Fibroblast of lung (primary cell): ENCODE results near the gene BRD3. TPM values are rescaled to one million over a fixed set of nuclear protein-coding genes. Genes with fewer than 3 reads are reported as not detected.

Source experiments
- DNase-seq, 2 donors: peaks; one replicate each; pipeline versions ENCODE4 v3.0.0 to v3.0.0-alpha.2; 2010; ENCODE audit warnings: low read depth in 2 of 2
- H2AFZ ChIP-seq: 2 replicates; pipeline ENCODE4 v1.5.1; 2012; ENCODE audit warnings: low read length, control low read depth, inconsistent platforms
- H3K27ac ChIP-seq: 2 replicates; pipeline ENCODE4 v1.5.1; 2011; ENCODE audit warnings: low read length, control low read depth; ENCODE audit not compliant: insufficient read depth
- H3K27me3 ChIP-seq: 2 replicates; pipeline ENCODE4 v1.5.1; 2011; ENCODE audit warnings: mild to moderate bottlenecking, low read length; ENCODE audit not compliant: control insufficient read depth, insufficient read depth
- H3K36me3 ChIP-seq: 2 replicates; pipeline ENCODE4 v1.5.1; 2011; ENCODE audit warnings: low read length; ENCODE audit not compliant: control insufficient read depth, insufficient read depth
- H3K4me1 ChIP-seq: 2 replicates; pipeline ENCODE4 v1.5.1; 2011; ENCODE audit warnings: low read length; ENCODE audit not compliant: control insufficient read depth, insufficient read depth; ENCODE audit errors: extremely low read depth
- H3K4me2 ChIP-seq: 2 replicates; pipeline ENCODE4 v1.5.1; 2011; ENCODE audit warnings: low read length, control low read depth; ENCODE audit not compliant: insufficient read depth; ENCODE audit errors: extremely low read depth
- H3K4me3 ChIP-seq, 4 experiments: fragments of 200-600 bp in 1 of 4; sonication (generic) in 1 of 4; replicated peaks in 1 of 4; 2 replicates each; pipeline ENCODE4 v1.5.1; 2011 to 2016; ENCODE audit warnings: low read length in 4 of 4, low read depth in 3 of 4, mild to moderate bottlenecking in 3 of 4, control low read depth in 2 of 4, inconsistent platforms in 1 of 4, mixed read lengths in 1 of 4; ENCODE audit not compliant: insufficient read depth in 1 of 4; ENCODE audit errors: control extremely low read depth in 1 of 4
- H3K79me2 ChIP-seq: 2 replicates; pipeline ENCODE4 v1.5.1; 2012; ENCODE audit warnings: mild to moderate bottlenecking, low read length, inconsistent platforms; ENCODE audit not compliant: control insufficient read depth, insufficient read depth
- H3K9ac ChIP-seq: 2 replicates; pipeline ENCODE4 v1.5.1; 2011; ENCODE audit warnings: mild to moderate bottlenecking, low read length, control low read depth; ENCODE audit not compliant: insufficient read depth
- H3K9me3 ChIP-seq: 2 replicates; pipeline ENCODE4 v1.5.1; 2012; ENCODE audit warnings: low read depth, low read length; ENCODE audit not compliant: control insufficient read depth, insufficient read depth
- H4K20me1 ChIP-seq: 2 replicates; pipeline ENCODE4 v1.5.1; 2011; ENCODE audit warnings: low read length; ENCODE audit not compliant: control insufficient read depth, insufficient read depth; ENCODE audit errors: extremely low read depth
- CTCF ChIP-seq, 2 donors: IDR thresholded peaks in 1 of 2; conservative IDR thresholded peaks in 1 of 2; 1 replicate in 1 of 2; 2 replicates in 1 of 2; pipeline ENCODE4 v1.5.1; 2011 to 2012; ENCODE audit warnings: low read length in 2 of 2, control low read depth in 1 of 2, inconsistent platforms in 1 of 2, low read depth in 1 of 2, mild to moderate bottlenecking in 1 of 2
- EZH2 ChIP-seq: IDR thresholded peaks from 2 replicates; pipeline ENCODE4 v1.5.1; 2012; ENCODE audit warnings: low read length, control low read depth, mild to moderate bottlenecking; ENCODE audit errors: missing control alignments
- polyA plus RNA-seq, 2 donors: library from polyadenylated mRNA; depleted of rRNA in 1 of 2; stranded (reverse) in 1 of 2; unstranded in 1 of 2; fragments of >200 nt; gene quantifications; 2 replicates each; pipeline ENCODE4 v1.2.1, GENCODE V29; 2011 to 2012; ENCODE audit warnings: missing spikeins in 1 of 2
- total RNA-seq: library from RNA; depleted of rRNA; stranded (reverse); fragments of >200 nt; gene quantifications from 2 replicates; pipeline ENCODE4 v1.2.1, GENCODE V29; 2014

The BRD3 gene
- total and polyA plus RNA-seq, 2 donors (not counting 1 experiment from before 2014, with no cell fraction given) = 7.6 to 10.4 TPM

GRCh38 chr9:134041649-134041962, 26.2 kb downstream of the BRD3 start:
- H3K36me3 ChIP-seq = peaks cover 7% of the 10 kb centered on the region
- H3K4me1 ChIP-seq = no peaks in the 10 kb centered on the region
- H3K9ac ChIP-seq = no peak overlapping the region
- no peak overlapping the region for H3K27ac ChIP-seq
- no peak overlapping the region for H2AFZ ChIP-seq
- no peak overlapping the region for H3K4me2 ChIP-seq
- H3K4me3 ChIP-seq = no peak overlapping the region
- no peaks in the 10 kb centered on the region for H4K20me1 ChIP-seq
- no peak for DNase-seq
- H3K79me2 ChIP-seq = no peaks in the 10 kb centered on the region
- no peaks in the 10 kb centered on the region for H3K27me3 ChIP-seq
- no peak for TF ChIP-seq CTCF (conservative IDR thresholded peaks at IDR 0.05 in 1 of 2, IDR thresholded peaks at IDR 0.05 in 1 of 2; ENCODE audit: low read depth in 1 of 2, low read length in 2 of 2)
- no peak for TF ChIP-seq EZH2
- no peaks in the 10 kb centered on the region for H3K9me3 ChIP-seq

DNA sequence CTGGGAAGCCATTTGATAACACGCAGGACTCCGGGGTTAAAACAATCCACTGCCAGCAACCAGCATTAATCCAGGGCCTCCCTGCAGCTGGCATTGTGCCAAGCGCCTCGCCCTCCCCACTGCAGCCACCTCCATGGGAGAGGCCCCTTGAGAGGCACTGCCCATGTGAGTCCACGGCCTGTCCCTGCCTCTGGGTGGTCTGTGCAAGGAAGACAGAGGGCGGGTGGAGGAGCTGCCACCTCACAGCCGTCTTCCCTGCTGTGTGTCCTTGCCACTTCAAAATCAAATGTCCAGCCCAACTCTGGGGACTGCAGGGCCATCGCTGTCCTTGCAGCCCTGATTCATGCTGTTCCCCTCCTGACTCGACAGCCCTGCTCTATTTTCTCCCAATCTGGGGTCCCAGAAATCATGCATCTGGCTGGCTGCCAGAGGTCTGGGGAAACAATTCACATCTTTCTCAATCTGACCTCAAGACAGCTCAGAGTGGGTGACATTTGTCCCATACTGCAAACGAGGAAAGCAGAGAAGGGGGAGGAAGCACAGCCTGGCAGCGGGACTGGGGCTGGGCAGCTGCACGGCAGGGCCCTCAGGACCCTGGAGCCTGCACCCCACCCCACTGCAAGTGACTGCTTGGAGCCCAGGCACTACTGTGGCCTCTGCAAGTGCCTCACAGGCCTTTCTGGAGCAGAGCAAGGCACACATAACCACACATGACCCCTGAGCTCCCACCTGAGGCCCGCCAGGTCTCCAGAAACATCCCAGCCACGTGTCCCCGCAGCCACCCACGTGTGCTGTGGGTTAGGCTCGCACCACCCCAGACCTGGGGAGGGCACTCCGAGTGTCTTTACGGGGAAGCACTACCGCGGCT, 26.8 kb downstream of the BRD3 start:
- Histone ChIP-seq H3K27me3 (no peaks in the 10 kb centered on the region), H2AFZ (no peak overlapping the region), H3K36me3 (peaks cover 9% of the 10 kb centered on the region), H4K20me1 (no peaks in the 10 kb centered on the region), H3K4me1 (no peaks in the 10 kb centered on the region), H3K27ac (no peak overlapping the region), H3K4me2 (no peak overlapping the region), H3K79me2 (no peaks in the 10 kb centered on the region), H3K4me3 (no peak overlapping the region), H3K9me3 (no peaks in the 10 kb centered on the region), H3K9ac (no peak overlapping the region)
- DNase-seq = no peak
- no peak for TF ChIP-seq CTCF (conservative IDR thresholded peaks at IDR 0.05 in 1 of 2, IDR thresholded peaks at IDR 0.05 in 1 of 2; ENCODE audit: low read depth in 1 of 2, low read length in 2 of 2)

GRCh38 chr9:134040176-134040565, 27.7 kb downstream of the BRD3 start:
- no peaks in the 10 kb centered on the region for H3K4me1 ChIP-seq
- no peak for TF ChIP-seq EZH2
- no peak for TF ChIP-seq CTCF (conservative IDR thresholded peaks at IDR 0.05 in 1 of 2, IDR thresholded peaks at IDR 0.05 in 1 of 2; ENCODE audit: low read depth in 1 of 2, low read length in 2 of 2)
- H3K27me3 ChIP-seq = no peaks in the 10 kb centered on the region
- no peak overlapping the region for H3K4me2 ChIP-seq
- DNase-seq = no peak
- H2AFZ ChIP-seq = no peak overlapping the region
- H3K79me2 ChIP-seq = no peaks in the 10 kb centered on the region
- peaks cover 12% of the 10 kb centered on the region for H3K36me3 ChIP-seq
- no peak overlapping the region for H3K27ac ChIP-seq
- H3K4me3 ChIP-seq = no peak overlapping the region
- no peaks in the 10 kb centered on the region for H3K9me3 ChIP-seq
- no peaks in the 10 kb centered on the region for H4K20me1 ChIP-seq
- no peak overlapping the region for H3K9ac ChIP-seq
